Measurements from ENCODE around the gene APBA1. TPM values are rescaled to one million over a fixed set of nuclear protein-coding genes. Genes with fewer than 3 reads are reported as not detected.

APBA1 gene
- total and polyA plus RNA-seq, 9 of the 15 experiments (the other 6 are each of a cell fraction or from before 2014, with no cell fraction given): 0.01 to 0.02 TPM; not detected in 7

DNA sequence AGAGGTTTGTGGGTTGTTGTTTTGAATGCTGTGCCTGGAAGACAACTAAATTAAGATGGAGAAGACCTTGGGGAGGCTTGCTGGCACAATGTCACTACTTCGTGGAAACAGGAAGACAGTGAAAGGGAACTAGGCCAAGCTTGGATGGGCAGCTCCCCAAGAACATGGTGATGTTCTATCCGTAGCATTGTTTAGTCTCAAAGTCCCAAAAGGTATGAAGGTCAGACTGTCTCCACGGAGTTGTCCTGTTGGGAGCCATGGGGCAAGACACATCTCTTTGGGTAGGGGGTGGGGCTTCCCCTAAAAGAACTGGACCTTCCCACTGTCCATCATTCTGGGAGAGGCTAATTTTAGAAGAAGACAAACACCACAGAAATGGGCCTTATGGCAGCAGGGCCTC lies 206.7 kb downstream of the APBA1 start:
- no peak for ATAC-seq
- WGBS (ENCODE audit: insufficient coverage, low coverage, missing lambda C conversion rate): 5% methylated on average over 3 of the region's 3 CpGs
- no peak for DNase-seq (ENCODE audit: extremely low read depth in 1 of 4, low spot score in 3 of 4)

More for the DNA sequence above, 206.7 kb downstream of the APBA1 start:
- ChIA-PET POLR2A (no interaction called here), CTCF (ENCODE audit: low intra/inter-chr PET ratio) (no interaction called here)
- Histone ChIP-seq H2AFZ (ENCODE audit: low read depth, low read length) (no peak overlapping the region), H3K9me3 (replicated peaks; ENCODE audit: control insufficient read depth, insufficient read depth, low read depth, low read length) (no peaks in the 10 kb centered on the region), H3K27ac (ENCODE audit: extremely low read depth, low read depth, low read length) (no peak overlapping the region), H3K4me1 (replicated peaks in 1 of 2; ENCODE audit: control insufficient read depth in 2 of 2, insufficient read depth in 2 of 2, low read length in 2 of 2) (no peaks in the 10 kb centered on the region), H3K4me2 (ENCODE audit: insufficient read depth, low read length) (no peak overlapping the region), H3K9me1 (ENCODE audit: control insufficient read depth, insufficient read depth, low read length) (no peaks in the 10 kb centered on the region), H3K79me2 (ENCODE audit: control insufficient read depth, insufficient read depth, low read length) (no peaks in the 10 kb centered on the region), H4K20me1 (replicated peaks; ENCODE audit: control insufficient read depth, insufficient read depth, low read length) (no peaks in the 10 kb centered on the region), H3K27me3 (ENCODE audit: control insufficient read depth in 2 of 2, insufficient read depth in 2 of 2, low read length in 2 of 2) (peaks cover 0 to 6% of the 10 kb centered on the region in 2 experiments; a peak in 2 of 5 replicates), H3K9ac (ENCODE audit: insufficient read depth in 1 of 2, low read depth in 2 of 2, low read length in 2 of 2) (no peak overlapping the region), H3K4me3 (no peak overlapping the region), H3K36me3 (ENCODE audit: control insufficient read depth, insufficient read depth, low read length) (no peaks in the 10 kb centered on the region)
- in situ Hi-C loops (cut with MboI): no loop called here
- BruUV-seq (replicated peaks): no TSS peak
- intact Hi-C loops (cut with micrococcal nuclease): no loop called here
- FAIRE-seq: no peak
- TF ChIP-seq NFIC (IDR thresholded peaks at IDR 0.05) (no peak), ZNF146 (CRISPR knock-in tag; IDR thresholded peaks at IDR 0.05; ENCODE audit: unreplicated experiment) (no peak), ZNF766 (CRISPR knock-in tag; conservative IDR thresholded peaks at IDR 0.05) (no peak), SMAD1 (IDR thresholded peaks at IDR 0.05; ENCODE audit: low read depth, low read length, partially characterized antibody) (no peak), SOX6 (IDR thresholded peaks at IDR 0.05) (no peak), TBP (optimal IDR thresholded peaks at IDR 0.05; ENCODE audit: low read depth, low read length) (no peak), IRF2 (CRISPR knock-in tag; IDR thresholded peaks at IDR 0.05) (no peak), ZBTB8A (IDR thresholded peaks at IDR 0.05; ENCODE audit: partially characterized antibody) (no peak)
- TF ChIP-seq, protein P1, sequence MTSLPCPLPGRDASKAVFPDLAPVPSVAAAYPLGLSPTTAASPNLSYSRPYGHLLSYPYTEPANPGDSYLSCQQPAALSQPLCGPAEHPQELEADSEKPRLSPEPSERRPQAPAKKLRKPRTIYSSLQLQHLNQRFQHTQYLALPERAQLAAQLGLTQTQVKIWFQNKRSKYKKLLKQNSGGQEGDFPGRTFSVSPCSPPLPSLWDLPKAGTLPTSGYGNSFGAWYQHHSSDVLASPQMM (CRISPR knock-in tag; IDR thresholded peaks at IDR 0.05): no peak
- TF ChIP-seq, protein P2, sequence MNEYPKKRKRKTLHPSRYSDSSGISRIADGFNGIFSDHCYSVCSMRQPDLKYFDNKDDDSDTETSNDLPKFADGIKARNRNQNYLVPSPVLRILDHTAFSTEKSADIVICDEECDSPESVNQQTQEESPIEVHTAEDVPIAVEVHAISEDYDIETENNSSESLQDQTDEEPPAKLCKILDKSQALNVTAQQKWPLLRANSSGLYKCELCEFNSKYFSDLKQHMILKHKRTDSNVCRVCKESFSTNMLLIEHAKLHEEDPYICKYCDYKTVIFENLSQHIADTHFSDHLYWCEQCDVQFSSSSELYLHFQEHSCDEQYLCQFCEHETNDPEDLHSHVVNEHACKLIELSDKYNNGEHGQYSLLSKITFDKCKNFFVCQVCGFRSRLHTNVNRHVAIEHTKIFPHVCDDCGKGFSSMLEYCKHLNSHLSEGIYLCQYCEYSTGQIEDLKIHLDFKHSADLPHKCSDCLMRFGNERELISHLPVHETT (CRISPR knock-in tag; conservative IDR thresholded peaks at IDR 0.05 in 1 of 2, IDR thresholded peaks at IDR 0.05 in 1 of 2): no peak
- TF ChIP-seq, protein P3, sequence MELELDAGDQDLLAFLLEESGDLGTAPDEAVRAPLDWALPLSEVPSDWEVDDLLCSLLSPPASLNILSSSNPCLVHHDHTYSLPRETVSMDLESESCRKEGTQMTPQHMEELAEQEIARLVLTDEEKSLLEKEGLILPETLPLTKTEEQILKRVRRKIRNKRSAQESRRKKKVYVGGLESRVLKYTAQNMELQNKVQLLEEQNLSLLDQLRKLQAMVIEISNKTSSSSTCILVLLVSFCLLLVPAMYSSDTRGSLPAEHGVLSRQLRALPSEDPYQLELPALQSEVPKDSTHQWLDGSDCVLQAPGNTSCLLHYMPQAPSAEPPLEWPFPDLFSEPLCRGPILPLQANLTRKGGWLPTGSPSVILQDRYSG (tag; conservative IDR thresholded peaks at IDR 0.05; ENCODE audit: low read depth): no peak
- TF ChIP-seq, protein P4, sequence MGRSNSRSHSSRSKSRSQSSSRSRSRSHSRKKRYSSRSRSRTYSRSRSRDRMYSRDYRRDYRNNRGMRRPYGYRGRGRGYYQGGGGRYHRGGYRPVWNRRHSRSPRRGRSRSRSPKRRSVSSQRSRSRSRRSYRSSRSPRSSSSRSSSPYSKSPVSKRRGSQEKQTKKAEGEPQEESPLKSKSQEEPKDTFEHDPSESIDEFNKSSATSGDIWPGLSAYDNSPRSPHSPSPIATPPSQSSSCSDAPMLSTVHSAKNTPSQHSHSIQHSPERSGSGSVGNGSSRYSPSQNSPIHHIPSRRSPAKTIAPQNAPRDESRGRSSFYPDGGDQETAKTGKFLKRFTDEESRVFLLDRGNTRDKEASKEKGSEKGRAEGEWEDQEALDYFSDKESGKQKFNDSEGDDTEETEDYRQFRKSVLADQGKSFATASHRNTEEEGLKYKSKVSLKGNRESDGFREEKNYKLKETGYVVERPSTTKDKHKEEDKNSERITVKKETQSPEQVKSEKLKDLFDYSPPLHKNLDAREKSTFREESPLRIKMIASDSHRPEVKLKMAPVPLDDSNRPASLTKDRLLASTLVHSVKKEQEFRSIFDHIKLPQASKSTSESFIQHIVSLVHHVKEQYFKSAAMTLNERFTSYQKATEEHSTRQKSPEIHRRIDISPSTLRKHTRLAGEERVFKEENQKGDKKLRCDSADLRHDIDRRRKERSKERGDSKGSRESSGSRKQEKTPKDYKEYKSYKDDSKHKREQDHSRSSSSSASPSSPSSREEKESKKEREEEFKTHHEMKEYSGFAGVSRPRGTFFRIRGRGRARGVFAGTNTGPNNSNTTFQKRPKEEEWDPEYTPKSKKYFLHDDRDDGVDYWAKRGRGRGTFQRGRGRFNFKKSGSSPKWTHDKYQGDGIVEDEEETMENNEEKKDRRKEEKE (IDR thresholded peaks at IDR 0.05; ENCODE audit: borderline replicate concordance in 1 of 2, control insufficient read depth in 1 of 2, low read depth in 2 of 2, low read length in 1 of 2): no peak
- TF ChIP-seq, protein P5, sequence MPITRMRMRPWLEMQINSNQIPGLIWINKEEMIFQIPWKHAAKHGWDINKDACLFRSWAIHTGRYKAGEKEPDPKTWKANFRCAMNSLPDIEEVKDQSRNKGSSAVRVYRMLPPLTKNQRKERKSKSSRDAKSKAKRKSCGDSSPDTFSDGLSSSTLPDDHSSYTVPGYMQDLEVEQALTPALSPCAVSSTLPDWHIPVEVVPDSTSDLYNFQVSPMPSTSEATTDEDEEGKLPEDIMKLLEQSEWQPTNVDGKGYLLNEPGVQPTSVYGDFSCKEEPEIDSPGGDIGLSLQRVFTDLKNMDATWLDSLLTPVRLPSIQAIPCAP (CRISPR knock-in tag; IDR thresholded peaks at IDR 0.05; ENCODE audit: borderline replicate concordance): no peak
